ENCODE results near the gene GLRX5. TPM values are rescaled to one million over a fixed set of nuclear protein-coding genes. Genes with fewer than 3 reads are reported as not detected.

The GLRX5 gene
- total RNA-seq, 1 experiment from 2014 or later: 60.1 TPM

- no TSS peak for BruUV-seq (replicated peaks)
- ChIA-PET CTCF (no interaction called here), RAD21 (ENCODE audit: low non-redundant PET in 1 of 2, low total read pairs in 2 of 2, uncharacterized antibody in 2 of 2, unreplicated experiment in 2 of 2) (no interaction called here), POLR2A (no interaction called here)
- Histone ChIP-seq H3K9me2 (ENCODE audit: insufficient read depth) (no peaks in the 10 kb centered on the region), H3K4me2 (ENCODE audit: low read length) (no peak overlapping the region), H3K4me1 (ENCODE audit: control insufficient read depth in 1 of 2, insufficient read depth in 2 of 2, low read length in 2 of 2) (no peaks in the 10 kb centered on the region), H3K9ac (ENCODE audit: low read length) (no peak overlapping the region), H4K20me1 (ENCODE audit: insufficient read depth) (no peaks in the 10 kb centered on the region), H3K27me3 (ENCODE audit: insufficient read depth, low read length) (peaks cover 10% of the 10 kb centered on the region), H3K79me2 (ENCODE audit: insufficient read depth, low read length) (no peaks in the 10 kb centered on the region), H2AFZ (ENCODE audit: low read depth, low read length, poor library complexity, severe bottlenecking) (no peak overlapping the region), H3K27ac (ENCODE audit: low read depth, low read length) (no peak overlapping the region), H3K36me3 (ENCODE audit: control insufficient read depth in 1 of 2, insufficient read depth in 2 of 2, low read length in 2 of 2) (no peaks in the 10 kb centered on the region), H3K4me3 (replicated peaks in 1 of 2; ENCODE audit: low read depth in 1 of 2, low read length in 2 of 2) (no peak overlapping the region), H3K9me3 (ENCODE audit: control insufficient read depth in 1 of 2, insufficient read depth in 1 of 2, low read depth in 1 of 2, low read length in 2 of 2) (no peaks in the 10 kb centered on the region)
- ATAC-seq (no peak), DNase-seq (ENCODE audit: low read depth, low spot score) (no peak)
- TF ChIP-seq POLR2AphosphoS5 (IDR thresholded peaks at IDR 0.05; ENCODE audit: low read depth, low read length) (no peak), ZBTB33 (IDR thresholded peaks at IDR 0.05; ENCODE audit: extremely low read depth, insufficient replicate concordance, low read length) (no peak), POLR2A (IDR thresholded peaks at IDR 0.05; ENCODE audit: borderline replicate concordance, extremely low read depth, insufficient read depth, insufficient read length) (no peak), EZH2 (IDR thresholded peaks at IDR 0.05) (no peak), EZH2phosphoT487 (IDR thresholded peaks at IDR 0.05; ENCODE audit: borderline replicate concordance) (no peak), ZFX (IDR thresholded peaks at IDR 0.05) (no peak), JUND (IDR thresholded peaks at IDR 0.05) (no peak), SIN3A (IDR thresholded peaks at IDR 0.05; ENCODE audit: low read depth) (no peak), RAD21 (IDR thresholded peaks at IDR 0.05; ENCODE audit: low read depth) (no peak)
- intact Hi-C loops (cut with micrococcal nuclease): no loop called here
These were observed 34.6 kb downstream of the GLRX5 start for GRCh38 chr14:95569440-95569839.

- no peaks in the 10 kb centered on the region for H3K79me2 ChIP-seq (ENCODE audit: insufficient read depth, low read length)
- ChIA-PET CTCF (no interaction called here), POLR2A (no interaction called here), RAD21 (ENCODE audit: low non-redundant PET in 1 of 2, low total read pairs in 2 of 2, uncharacterized antibody in 2 of 2, unreplicated experiment in 2 of 2) (no interaction called here)
- BruUV-seq (replicated peaks): no TSS peak
- no peak overlapping the region for H3K4me3 ChIP-seq (replicated peaks in 1 of 2; ENCODE audit: low read depth in 1 of 2, low read length in 2 of 2)
- no peak overlapping the region for H3K4me2 ChIP-seq (ENCODE audit: low read length)
- peaks cover 10% of the 10 kb centered on the region for H3K27me3 ChIP-seq (ENCODE audit: insufficient read depth, low read length)
- no peak overlapping the region for H3K9ac ChIP-seq (ENCODE audit: low read length)
- H3K9me3 ChIP-seq (ENCODE audit: control insufficient read depth in 1 of 2, insufficient read depth in 1 of 2, low read depth in 1 of 2, low read length in 2 of 2): no peaks in the 10 kb centered on the region
- intact Hi-C loops (cut with micrococcal nuclease): no loop called here
- no peak for DNase-seq (ENCODE audit: low read depth, low spot score)
- no peaks in the 10 kb centered on the region for H4K20me1 ChIP-seq (ENCODE audit: insufficient read depth)
- no peak overlapping the region for H3K27ac ChIP-seq (ENCODE audit: low read depth, low read length)
- H3K36me3 ChIP-seq (ENCODE audit: control insufficient read depth in 1 of 2, insufficient read depth in 2 of 2, low read length in 2 of 2): no peaks in the 10 kb centered on the region
- no peak overlapping the region for H2AFZ ChIP-seq (ENCODE audit: low read depth, low read length, poor library complexity, severe bottlenecking)
- H3K4me1 ChIP-seq (ENCODE audit: control insufficient read depth in 1 of 2, insufficient read depth in 2 of 2, low read length in 2 of 2): no peaks in the 10 kb centered on the region
- no peak for ATAC-seq
- no peaks in the 10 kb centered on the region for H3K9me2 ChIP-seq (ENCODE audit: insufficient read depth)
- TF ChIP-seq ZNF274 (IDR thresholded peaks at IDR 0.05; ENCODE audit: low read depth, low read length) (no peak), POLR2AphosphoS5 (IDR thresholded peaks at IDR 0.05; ENCODE audit: low read depth, low read length) (no peak), CTCF (IDR thresholded peaks at IDR 0.05 in 2 of 3, conservative IDR thresholded peaks at IDR 0.05 in 1 of 3; ENCODE audit: borderline replicate concordance in 1 of 3, insufficient read depth in 1 of 3, low read depth in 2 of 3, low read length in 2 of 3) (no peak), CEBPB (IDR thresholded peaks at IDR 0.05; ENCODE audit: low read depth) (no peak), TCF7L2 (IDR thresholded peaks at IDR 0.05; ENCODE audit: borderline replicate concordance, extremely low read depth, insufficient read depth, insufficient read length) (no peak), SP1 (IDR thresholded peaks at IDR 0.05; ENCODE audit: low read depth) (no peak), REST (IDR thresholded peaks at IDR 0.05; ENCODE audit: low read depth) (no peak), RAD21 (IDR thresholded peaks at IDR 0.05; ENCODE audit: low read depth) (no peak)
These were observed 38.5 kb downstream of the GLRX5 start for GRCh38 chr14:95573313-95573712.
